DND-41 (cell line): ENCODE data around the gene MSL2.

Experiments
- CTCF ChIP-seq: IDR thresholded peaks from 2 replicates; pipeline ENCODE4 v1.5.1; 2012; ENCODE audit warnings: borderline replicate concordance, low read length, moderate library complexity, mild to moderate bottlenecking; ENCODE audit not compliant: poor library complexity, severe bottlenecking; ENCODE audit errors: extremely low read depth
- EZH2 ChIP-seq: IDR thresholded peaks from 3 replicates; pipeline ENCODE4 v1.6.1; 2012; ENCODE audit warnings: borderline replicate concordance, low read depth, mild to moderate bottlenecking, moderate library complexity, low read length, inconsistent platforms; ENCODE audit not compliant: severe bottlenecking

- TF ChIP-seq CTCF = no peak
- no peak for TF ChIP-seq EZH2
These were observed 49.6 kb upstream of the MSL2 start for GRCh38 chr3:136245691-136246090.
